Mesenchymal stem cell (in vitro differentiated cells and primary cell): ENCODE measurements around the gene GFAP.
A peak's percentile ranks its signal among the peaks of the same experiment; 100 is the strongest.

Experiments
- DNase-seq: peaks from one replicate; pipeline ENCODE4 v3.0.0-alpha.2; 2013
- H2AFZ ChIP-seq: one replicate; pipeline ENCODE4 v1.6.1; 2013; ENCODE audit warnings: low read depth, mild to moderate bottlenecking, control low read depth, inconsistent platforms, low read length, moderate library complexity
- H2AK5ac ChIP-seq: 2 replicates; pipeline ENCODE4 v1.6.1; 2013; ENCODE audit warnings: low read length, moderate library complexity, mild to moderate bottlenecking, inconsistent platforms; ENCODE audit not compliant: severe bottlenecking
- H2BK120ac ChIP-seq: one replicate; pipeline ENCODE4 v1.6.1; 2013; ENCODE audit warnings: low read depth, mild to moderate bottlenecking, inconsistent platforms, low read length, moderate library complexity
- H2BK12ac ChIP-seq, 2 experiments: one replicate each; pipeline ENCODE4 v1.6.1; 2013; ENCODE audit warnings: inconsistent platforms in 2 of 2, low read length in 2 of 2, mild to moderate bottlenecking in 2 of 2, moderate library complexity in 2 of 2, control low read depth in 1 of 2
- H2BK15ac ChIP-seq: one replicate; pipeline ENCODE4 v1.6.1; 2013; ENCODE audit warnings: mild to moderate bottlenecking, low read depth, inconsistent platforms; ENCODE audit not compliant: poor library complexity, severe bottlenecking
- H2BK5ac ChIP-seq: 2 replicates; pipeline ENCODE4 v1.6.1; 2013; ENCODE audit warnings: low read depth, mild to moderate bottlenecking, low read length, control low read depth, inconsistent platforms; ENCODE audit not compliant: poor library complexity, severe bottlenecking
- H3K14ac ChIP-seq, 2 experiments: one replicate each; pipeline ENCODE4 v1.6.1; 2013; ENCODE audit warnings: inconsistent platforms in 2 of 2, low read length in 2 of 2, control low read depth in 1 of 2, mild to moderate bottlenecking in 1 of 2, moderate library complexity in 1 of 2
- H3K18ac ChIP-seq, 2 experiments: one replicate each; pipeline ENCODE4 v1.6.1; 2013; ENCODE audit warnings: inconsistent platforms in 2 of 2, low read length in 2 of 2, control low read depth in 1 of 2, low read depth in 1 of 2, mild to moderate bottlenecking in 1 of 2
- H3K23ac ChIP-seq, 2 experiments: one replicate each; pipeline ENCODE4 v1.6.1; 2013; ENCODE audit warnings: inconsistent platforms in 2 of 2, low read length in 2 of 2, mild to moderate bottlenecking in 2 of 2, moderate library complexity in 2 of 2, control low read depth in 1 of 2
- H3K27ac ChIP-seq: 2 replicates; pipeline ENCODE4 v1.5.1; 2013; ENCODE audit warnings: mild to moderate bottlenecking, moderate library complexity, low read length, control low read depth, inconsistent platforms; ENCODE audit not compliant: poor library complexity, severe bottlenecking
- H3K27me3 ChIP-seq, 2 experiments: 2 replicates each; pipeline versions ENCODE4 v1.6.1 to v1.7.0; 2013; ENCODE audit warnings: low read length in 2 of 2, mild to moderate bottlenecking in 2 of 2, moderate library complexity in 2 of 2, control low read depth in 1 of 2, inconsistent platforms in 1 of 2; ENCODE audit not compliant: control insufficient read depth in 1 of 2, insufficient read depth in 1 of 2
- H3K36me3 ChIP-seq, 2 experiments: 2 replicates each; pipeline versions ENCODE4 v1.6.1 to v1.7.0; 2013; ENCODE audit warnings: low read length in 2 of 2, control low read depth in 1 of 2, inconsistent platforms in 1 of 2, low read depth in 1 of 2, mild to moderate bottlenecking in 1 of 2; ENCODE audit not compliant: insufficient read depth in 2 of 2, control insufficient read depth in 1 of 2
- H3K4ac ChIP-seq, 2 experiments: one replicate each; pipeline ENCODE4 v1.6.1; 2013; ENCODE audit warnings: inconsistent platforms in 2 of 2, low read length in 2 of 2, mild to moderate bottlenecking in 2 of 2, moderate library complexity in 2 of 2, control low read depth in 1 of 2, low read depth in 1 of 2
- H3K4me1 ChIP-seq: 2 replicates; pipeline ENCODE4 v1.6.1; 2013; ENCODE audit warnings: low read depth, low read length, control low read depth; ENCODE audit not compliant: control insufficient read depth, insufficient read depth
- H3K4me2 ChIP-seq: 2 replicates; pipeline ENCODE4 v1.6.1; 2013; ENCODE audit warnings: low read length, mild to moderate bottlenecking, inconsistent platforms; ENCODE audit not compliant: poor library complexity, severe bottlenecking
- H3K4me3 ChIP-seq, 2 experiments: 2 replicates each; pipeline versions ENCODE4 v1.5.1 to v1.7.0; 2013; ENCODE audit warnings: low read length in 2 of 2, mild to moderate bottlenecking in 2 of 2, control low read depth in 1 of 2, low read depth in 1 of 2; ENCODE audit not compliant: insufficient read depth in 1 of 2
- H3K79me1 ChIP-seq: replicated peaks from 2 replicates; pipeline ENCODE4 v1.6.1; 2013; ENCODE audit warnings: mild to moderate bottlenecking, control low read depth, low read length, inconsistent platforms; ENCODE audit not compliant: poor library complexity, severe bottlenecking
- H3K9ac ChIP-seq: 2 replicates; pipeline ENCODE4 v1.7.0; 2013; ENCODE audit warnings: mild to moderate bottlenecking, low read length, moderate library complexity
- H3K9me3 ChIP-seq: 2 replicates; pipeline ENCODE4 v1.7.0; 2013; ENCODE audit warnings: mild to moderate bottlenecking, low read length; ENCODE audit not compliant: control insufficient read depth
- H4K8ac ChIP-seq: one replicate; pipeline ENCODE4 v1.6.1; 2013; ENCODE audit warnings: inconsistent platforms, mild to moderate bottlenecking, low read length, moderate library complexity
- H4K91ac ChIP-seq: one replicate; pipeline ENCODE4 v1.6.1; 2013; ENCODE audit warnings: mild to moderate bottlenecking, low read length, inconsistent platforms
- WGBS: methylation state at CpG from one replicate; pipeline ENCODE4 v1.1.7; 2013; ENCODE audit warnings: mixed read lengths; 5-methylcytosine and 5-hydroxymethylcytosine counted together

Gene GFAP

GRCh38 chr17:44910231-44911106 lies 4.8 kb downstream of the GFAP start:
- no peaks in the 10 kb centered on the region for H3K36me3 ChIP-seq
- peak overlapping the region; percentile 77 for H4K91ac ChIP-seq
- H3K79me1 ChIP-seq, result peaks cover 4% of the 10 kb centered on the region
- no peak overlapping the region for H2AFZ ChIP-seq
- H2BK12ac ChIP-seq, result peak overlapping the region; percentile 45 to 80
- H3K9me3 ChIP-seq, result no peaks in the 10 kb centered on the region
- peak overlapping the region; percentile 5 to 67 for H3K18ac ChIP-seq
- peak overlapping the region; percentile 90 for H4K8ac ChIP-seq
- no peak overlapping the region for H2BK5ac ChIP-seq
- H3K23ac ChIP-seq, result no peak overlapping the region
- peak overlapping the region; percentile 67 for H2AK5ac ChIP-seq
- peak overlapping the region; percentile 96 for H3K27ac ChIP-seq
- no peak overlapping the region for H2BK15ac ChIP-seq
- no peak overlapping the region for H3K9ac ChIP-seq
- H3K4me1 ChIP-seq, result peaks cover 47% of the 10 kb centered on the region
- no peak overlapping the region for H3K4me3 ChIP-seq
- peak overlapping the region in 1 of 2 experiments; percentile 66 for H3K4ac ChIP-seq
- peak overlapping the region; percentile 11 for H3K4me2 ChIP-seq
- no peak for DNase-seq
- H3K14ac ChIP-seq, result peak overlapping the region in 1 of 2 experiments; percentile 68
- WGBS, result 90% methylated on average over 13 of the region's 13 CpGs
- H2BK120ac ChIP-seq, result no peak overlapping the region
- H3K27me3 ChIP-seq, result peaks cover 0 to 37% of the 10 kb centered on the region in 2 experiments

GRCh38 chr17:44909681-44910144 lies 5.6 kb downstream of the GFAP start:
- Histone ChIP-seq H3K27me3 (peaks cover 0 to 30% of the 10 kb centered on the region in 2 experiments), H3K79me1 (peaks cover 4% of the 10 kb centered on the region), H4K91ac (peak overlapping the region; percentile 81), H2BK5ac (peak overlapping the region; percentile 85), H3K14ac (peak overlapping the region in 1 of 2 experiments; percentile 4), H2AFZ (no peak overlapping the region), H2BK15ac (no peak overlapping the region), H3K4me2 (peak overlapping the region; percentile 48), H3K4me3 (peak overlapping the region in 1 of 2 experiments; percentile 29), H3K36me3 (peaks cover 0 to under 1% of the 10 kb centered on the region in 2 experiments), H4K8ac (peak overlapping the region; percentile 90), H3K4ac (peak overlapping the region in 1 of 2 experiments; percentile 42), H3K23ac (no peak overlapping the region), H2BK120ac (peak overlapping the region; percentile 67), H2BK12ac (peak overlapping the region; percentile 46 to 80), H3K9ac (peak overlapping the region; percentile 23), H3K9me3 (no peaks in the 10 kb centered on the region), H3K18ac (peak overlapping the region; percentile 58 to 67), H2AK5ac (no peak overlapping the region), H3K4me1 (peaks cover 49% of the 10 kb centered on the region), H3K27ac (peak overlapping the region; percentile 96)
- WGBS, result 42% methylated on average over 10 of the region's 11 CpGs
- peak; percentile 68 for DNase-seq

- H4K8ac ChIP-seq, result no peak overlapping the region
- H3K36me3 ChIP-seq, result peaks cover 0 to 7% of the 10 kb centered on the region in 2 experiments
Observed at GRCh38 chr17:44908761-44909326, 6.5 kb downstream of the GFAP start.

More at GRCh38 chr17:44908761-44909326, 6.5 kb downstream of the GFAP start:
- H2BK120ac ChIP-seq, result no peak overlapping the region
- peaks cover 0 to 22% of the 10 kb centered on the region in 2 experiments for H3K27me3 ChIP-seq
- no peak overlapping the region for H3K4me2 ChIP-seq
- no peaks in the 10 kb centered on the region for H3K9me3 ChIP-seq
- H2BK5ac ChIP-seq, result no peak overlapping the region
- no peak overlapping the region for H3K9ac ChIP-seq
- no peak overlapping the region for H3K23ac ChIP-seq
- no peak overlapping the region for H2AFZ ChIP-seq
- peaks cover 4% of the 10 kb centered on the region for H3K79me1 ChIP-seq
- H3K18ac ChIP-seq, result no peak overlapping the region
- H4K91ac ChIP-seq, result no peak overlapping the region
- H3K4me1 ChIP-seq, result peaks cover 49% of the 10 kb centered on the region
- no peak overlapping the region for H2AK5ac ChIP-seq
- WGBS, result 95% methylated on average over 10 of the region's 10 CpGs
- H2BK12ac ChIP-seq, result peak overlapping the region in 1 of 2 experiments; percentile 10
- no peak overlapping the region for H3K4me3 ChIP-seq
- no peak for DNase-seq
- no peak overlapping the region for H3K14ac ChIP-seq
- no peak overlapping the region for H3K4ac ChIP-seq
- peak overlapping the region; percentile 85 for H3K27ac ChIP-seq
- no peak overlapping the region for H2BK15ac ChIP-seq
